PC-3 (cell line): ENCODE results near the gene MATCAP1. TPM values are rescaled to one million over a fixed set of nuclear protein-coding genes. Genes with fewer than 3 reads are reported as not detected.
A peak's percentile ranks its signal among the peaks of the same experiment; 100 is the strongest.

ENCODE experiments used
- ATAC-seq: fragments of 200-7000 bp; cut with Tn5 transposase; 2 replicates; pipeline ENCODE4 v1.9.1; 2020; ENCODE audit warnings: mild to moderate bottlenecking, moderate library complexity
- BruUV-seq: library from RNA; stranded (reverse); fragments of 400-500 nt; replicated peaks from 2 replicates; lab custom pipeline; 2021; lab: Mats Ljungman, UMichigan
- CTCF ChIA-PET: fragments of 300-600 bp; sonication (Branson Sonifier 250); formaldehyde crosslinking; loops from one replicate; lab custom pipeline; 2022; ENCODE audit warnings: antibody characterized with exemption; lab: Charles Lee
- POLR2A ChIA-PET: fragments of 300-600 bp; sonication (Branson Sonifier 250); formaldehyde crosslinking; loops from one replicate; lab custom pipeline; 2022; ENCODE audit warnings: antibody characterized with exemption; ENCODE audit not compliant: unreplicated experiment; lab: Charles Lee
- DNase-seq: peaks from one replicate; pipeline ENCODE4 v3.0.0-alpha.2; 2015
- H2AFZ ChIP-seq: fragments of 300-600 bp; sonication (generic); 2 replicates; pipeline ENCODE4 v1.6.0; 2016; ENCODE audit warnings: antibody characterized with exemption, low read length
- H3F3A ChIP-seq: fragments of 300-600 bp; sonication (generic); one replicate; pipeline ENCODE4 v1.6.0; 2017; ENCODE audit warnings: antibody characterized with exemption, low read length, control low read depth, mild to moderate bottlenecking; ENCODE audit not compliant: unreplicated experiment
- H3K27ac ChIP-seq: fragments of 300-600 bp; sonication (generic); 2 replicates; pipeline ENCODE4 v1.5.1; 2016; ENCODE audit warnings: mild to moderate bottlenecking, low read length
- H3K27me3 ChIP-seq: fragments of 300-600 bp; sonication (generic); 2 replicates; pipeline ENCODE4 v1.6.1; 2016; ENCODE audit warnings: low read length, mixed read lengths
- H3K36me3 ChIP-seq: fragments of 300-600 bp; sonication (generic); 2 replicates; pipeline ENCODE4 v1.6.1; 2016; ENCODE audit warnings: low read depth, mixed run types, low read length, mixed read lengths
- H3K4me1 ChIP-seq: fragments of 300-600 bp; sonication (generic); 2 replicates; pipeline ENCODE4 v1.5.1; 2016; ENCODE audit warnings: low read length; ENCODE audit not compliant: insufficient read depth
- H3K4me2 ChIP-seq: fragments of 300-600 bp; sonication (generic); 2 replicates; pipeline ENCODE4 v1.6.0; 2016; ENCODE audit warnings: low read length
- H3K4me3 ChIP-seq: fragments of 300-600 bp; sonication (generic); 2 replicates; pipeline ENCODE4 v1.5.1; 2016; ENCODE audit warnings: mild to moderate bottlenecking, low read length, mixed read lengths
- H3K79me2 ChIP-seq: fragments of 300-600 bp; sonication (generic); 2 replicates; pipeline ENCODE4 v1.6.1; 2017; ENCODE audit warnings: low read length, mixed read lengths
- H3K9ac ChIP-seq: fragments of 300-600 bp; sonication (generic); 2 replicates; pipeline ENCODE4 v1.6.0; 2016; ENCODE audit warnings: mild to moderate bottlenecking, low read length
- H3K9me2 ChIP-seq: fragments of 300-600 bp; sonication (generic); replicated peaks from 2 replicates; pipeline ENCODE4 v1.6.1; 2016; ENCODE audit warnings: mixed run types, low read length, mixed read lengths
- H3K9me3 ChIP-seq: fragments of 300-600 bp; sonication (generic); 2 replicates; pipeline ENCODE4 v1.6.1; 2016; ENCODE audit warnings: low read length, mixed read lengths
- H4K20me1 ChIP-seq: fragments of 300-600 bp; sonication (generic); 2 replicates; pipeline ENCODE4 v1.6.1; 2016; ENCODE audit warnings: low read length, mixed read lengths
- EZH2 ChIP-seq: fragments of 300-600 bp; sonication (generic); IDR thresholded peaks from one replicate; pipeline ENCODE4 v1.6.1; 2017; ENCODE audit warnings: antibody characterized with exemption, mild to moderate bottlenecking, low read length; ENCODE audit not compliant: unreplicated experiment
- EZH2phosphoT487 ChIP-seq: fragments of 300-600 bp; sonication (generic); IDR thresholded peaks from 2 replicates; pipeline ENCODE4 v1.6.1; 2018; ENCODE audit warnings: mild to moderate bottlenecking, antibody characterized with exemption, low read length, borderline replicate concordance
- intact Hi-C: fragments of 100-400 bp; cut with micrococcal nuclease; formaldehyde crosslinking; loops from 2 replicates; pipeline ENCODE4 v1.9.0; 2023
- total RNA-seq: library from RNA; depleted of rRNA; stranded (reverse); fragments of >200 nt; gene quantifications from 2 replicates; pipeline ENCODE4 v1.2.3, GENCODE V29; 2014
- TF ChIP-seq, protein P1 (sequence below): fragments of 300-600 bp; sonication (generic); conservative IDR thresholded peaks from 2 replicates; pipeline ENCODE4 v1.5.1; 2017; ENCODE audit warnings: antibody characterized with exemption, low read depth, mild to moderate bottlenecking, low read length

Gene MATCAP1
- total RNA-seq, 1 experiment from 2014 or later, result 29.6 TPM

DNA sequence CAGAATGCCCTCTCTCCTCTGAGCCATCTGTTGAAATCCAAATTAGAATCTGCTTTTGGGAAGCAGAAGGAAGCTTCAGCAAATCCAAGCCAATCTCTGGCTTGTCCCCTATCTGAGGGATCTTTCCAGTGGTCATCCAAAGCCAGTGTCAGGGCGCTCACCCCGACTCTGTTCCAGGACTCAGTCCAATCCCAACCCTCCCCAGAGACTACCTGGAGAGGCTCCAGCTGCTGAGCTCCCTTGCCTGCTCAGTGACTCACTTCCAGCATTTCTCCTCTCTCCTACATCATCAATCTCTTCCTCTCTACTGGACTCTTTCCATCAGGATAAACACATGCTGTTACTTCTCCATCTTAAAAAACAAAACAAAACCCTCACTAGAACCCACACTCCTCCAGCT is 2.4 kb downstream of the MATCAP1 start:
- peaks cover 26% of the 10 kb centered on the region for H3K79me2 ChIP-seq
- no peaks in the 10 kb centered on the region for H3F3A ChIP-seq
- H2AFZ ChIP-seq, result no peak overlapping the region
- no peaks in the 10 kb centered on the region for H3K9me3 ChIP-seq
- TF ChIP-seq, protein P1, sequence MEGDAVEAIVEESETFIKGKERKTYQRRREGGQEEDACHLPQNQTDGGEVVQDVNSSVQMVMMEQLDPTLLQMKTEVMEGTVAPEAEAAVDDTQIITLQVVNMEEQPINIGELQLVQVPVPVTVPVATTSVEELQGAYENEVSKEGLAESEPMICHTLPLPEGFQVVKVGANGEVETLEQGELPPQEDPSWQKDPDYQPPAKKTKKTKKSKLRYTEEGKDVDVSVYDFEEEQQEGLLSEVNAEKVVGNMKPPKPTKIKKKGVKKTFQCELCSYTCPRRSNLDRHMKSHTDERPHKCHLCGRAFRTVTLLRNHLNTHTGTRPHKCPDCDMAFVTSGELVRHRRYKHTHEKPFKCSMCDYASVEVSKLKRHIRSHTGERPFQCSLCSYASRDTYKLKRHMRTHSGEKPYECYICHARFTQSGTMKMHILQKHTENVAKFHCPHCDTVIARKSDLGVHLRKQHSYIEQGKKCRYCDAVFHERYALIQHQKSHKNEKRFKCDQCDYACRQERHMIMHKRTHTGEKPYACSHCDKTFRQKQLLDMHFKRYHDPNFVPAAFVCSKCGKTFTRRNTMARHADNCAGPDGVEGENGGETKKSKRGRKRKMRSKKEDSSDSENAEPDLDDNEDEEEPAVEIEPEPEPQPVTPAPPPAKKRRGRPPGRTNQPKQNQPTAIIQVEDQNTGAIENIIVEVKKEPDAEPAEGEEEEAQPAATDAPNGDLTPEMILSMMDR, result no peak
- TF ChIP-seq EZH2 (no peak), EZH2phosphoT487 (no peak)
- H3K4me2 ChIP-seq, result peak overlapping the region; percentile 62
- no peak overlapping the region for H3K9ac ChIP-seq
- DNase-seq, result peak; percentile 63
- ATAC-seq, result no peak; the same call in 1 of the 2 replicates
- H3K36me3 ChIP-seq, result no peaks in the 10 kb centered on the region
- no peaks in the 10 kb centered on the region for H3K27me3 ChIP-seq
- intact Hi-C loops, result no loop called here
- ChIA-PET CTCF (no interaction called here), POLR2A (interaction anchor here (1.1 kb wide), 1 partner anchor 163 kb away, joined by 3 read pairs; no protein-coding TSS in a partner anchor)
- peak overlapping the region; percentile 24; the same call in 1 of the 2 replicates for H3K4me3 ChIP-seq
- no peak overlapping the region for H3K27ac ChIP-seq
- H3K4me1 ChIP-seq, result peaks cover 46% of the 10 kb centered on the region
- BruUV-seq, result no TSS peak
- no peaks in the 10 kb centered on the region for H4K20me1 ChIP-seq
- no peaks in the 10 kb centered on the region for H3K9me2 ChIP-seq

DNA sequence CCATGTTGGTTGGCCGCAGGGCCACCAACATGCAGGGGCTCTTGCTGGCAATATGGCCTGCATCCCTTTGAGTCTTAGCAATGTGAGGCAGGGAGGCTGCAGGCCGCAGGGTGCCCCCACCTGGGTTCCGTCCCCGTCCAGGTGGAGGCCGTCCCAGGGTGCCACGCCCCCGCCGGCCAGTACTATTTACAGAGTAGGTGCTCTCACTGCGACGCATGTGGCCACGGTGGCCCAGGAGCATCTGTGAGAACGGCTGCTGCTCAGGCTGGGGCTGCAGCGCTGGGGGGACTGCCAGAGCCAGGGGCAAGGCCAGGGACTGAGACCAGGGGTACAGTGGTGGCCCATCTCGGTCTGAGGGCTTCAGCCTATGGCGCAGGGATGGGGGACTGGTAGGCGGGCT is 3.6 kb downstream of the MATCAP1 start:
- ATAC-seq (no peak), DNase-seq (no peak)
- Histone ChIP-seq H2AFZ (no peak overlapping the region), H3K9me3 (no peaks in the 10 kb centered on the region), H3K4me2 (no peak overlapping the region), H3K27me3 (no peaks in the 10 kb centered on the region), H3K4me1 (peaks cover 44% of the 10 kb centered on the region), H3K27ac (no peak overlapping the region), H3K9ac (no peak overlapping the region), H3K36me3 (no peaks in the 10 kb centered on the region), H3F3A (no peaks in the 10 kb centered on the region), H4K20me1 (no peaks in the 10 kb centered on the region), H3K9me2 (no peaks in the 10 kb centered on the region), H3K79me2 (peaks cover 32% of the 10 kb centered on the region), H3K4me3 (no peak overlapping the region)
- ChIA-PET POLR2A (no interaction called here), CTCF (no interaction called here)
- TF ChIP-seq, protein P1, result no peak
- TF ChIP-seq EZH2phosphoT487 (no peak), EZH2 (no peak)
- BruUV-seq, result no TSS peak
- intact Hi-C loops, result no loop called here

DNA sequence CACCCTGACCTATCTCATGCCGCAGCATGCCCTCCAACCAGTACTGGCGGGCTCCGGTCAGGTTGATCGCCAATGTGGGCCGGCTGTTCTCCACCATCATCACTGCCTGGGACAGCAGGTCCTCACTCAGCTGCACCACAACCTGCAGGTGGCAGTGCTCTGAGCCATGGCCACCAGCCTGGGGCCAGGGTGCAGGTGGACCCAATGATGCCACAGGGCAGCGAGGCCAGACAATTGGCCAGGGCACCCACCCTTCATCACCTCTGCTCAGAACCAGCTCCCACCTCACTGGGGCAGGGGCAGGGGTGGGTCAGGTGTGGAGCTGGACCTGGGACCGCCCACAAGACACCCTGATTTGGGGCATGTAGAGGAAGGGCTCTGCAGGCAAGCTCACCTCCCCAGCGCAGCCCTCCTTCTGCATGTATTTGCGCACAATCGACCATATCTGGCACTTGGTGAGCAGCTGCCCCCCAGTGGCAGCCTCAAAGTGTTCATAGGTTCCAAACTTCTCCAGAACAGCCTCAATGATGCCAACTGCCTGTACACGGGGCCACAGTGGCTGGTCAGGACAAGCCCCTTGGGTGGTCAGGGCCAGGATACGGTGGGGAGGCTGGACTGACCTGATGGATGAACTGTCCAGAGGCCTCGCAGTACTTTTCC is 4.2 kb downstream of the MATCAP1 start:
- Histone ChIP-seq H4K20me1 (no peaks in the 10 kb centered on the region), H3K9ac (no peak overlapping the region), H3K4me2 (no peak overlapping the region), H3K27ac (no peak overlapping the region), H3K36me3 (no peaks in the 10 kb centered on the region), H3F3A (no peaks in the 10 kb centered on the region), H3K79me2 (peaks cover 38% of the 10 kb centered on the region), H3K9me3 (no peaks in the 10 kb centered on the region), H3K4me1 (peaks cover 44% of the 10 kb centered on the region), H3K27me3 (no peaks in the 10 kb centered on the region), H3K4me3 (no peak overlapping the region), H3K9me2 (no peaks in the 10 kb centered on the region), H2AFZ (no peak overlapping the region)
- DNase-seq, result no peak
- POLR2A ChIA-PET, result no interaction called here
- ATAC-seq, result no peak
- no TSS peak for BruUV-seq
- CTCF ChIA-PET, result no interaction called here
- TF ChIP-seq, protein P1, result peak; percentile 38; the same call in 1 of the 2 replicates
- no peak for TF ChIP-seq EZH2
- TF ChIP-seq EZH2phosphoT487, result no peak
- intact Hi-C loops, result no loop called here
